ENCODE data around the gene ITGB1. TPM values are rescaled to one million over a fixed set of nuclear protein-coding genes. Genes with fewer than 3 reads are reported as not detected.
A peak's percentile ranks its signal among the peaks of the same experiment; 100 is the strongest.

ITGB1 gene
- total and polyA plus RNA-seq, 11 donors, result 150 to 1,693 (median 701) TPM

DNA sequence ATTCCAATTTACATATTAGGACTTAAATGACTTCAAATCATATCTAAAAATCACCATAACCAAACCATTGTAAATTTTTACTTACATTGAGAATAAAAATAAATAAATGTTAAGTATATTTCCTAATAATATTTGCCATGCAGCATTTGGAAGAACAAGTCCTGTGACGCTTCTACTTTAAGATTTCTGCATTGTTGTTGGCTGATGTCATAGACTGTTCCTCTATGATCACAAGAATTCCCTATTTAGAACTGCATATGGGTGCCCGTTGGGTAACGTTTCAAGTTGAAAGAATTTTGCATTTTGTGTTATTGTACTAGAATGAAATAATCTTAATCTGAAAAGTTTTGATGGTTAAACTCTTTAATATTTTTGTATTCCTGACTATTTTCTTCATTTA lies 5.1 kb upstream of the ITGB1 start:
- WGBS, 4 donors, result 5 to 11% (median 10%) methylated on average over 3 of the region's 3 CpGs
- Histone ChIP-seq H3K27me3 (no peaks in the 10 kb centered on the region), H3K36me3 (no peaks in the 10 kb centered on the region), H3K4me1 (peaks cover 0 to 52% (median 41%) of the 10 kb centered on the region in 12 donors), H3K9me3 (peaks cover 0 to 3% (median 0%) of the 10 kb centered on the region in 12 donors), H3K4me3 (peak overlapping the region in 2 of 12 donors; percentile 6 to 10), H3K27ac (peak overlapping the region; percentile 66 to 100 (median 84))
- DNase-seq, result no peak
- ATAC-seq, result peak in 1 of 4 donors; percentile 21
- intact Hi-C loops (cut with DNase I), result no loop called here
- TF ChIP-seq POLR2A (IDR thresholded peaks at IDR 0.05), result no peak
- TF ChIP-seq, protein P1, sequence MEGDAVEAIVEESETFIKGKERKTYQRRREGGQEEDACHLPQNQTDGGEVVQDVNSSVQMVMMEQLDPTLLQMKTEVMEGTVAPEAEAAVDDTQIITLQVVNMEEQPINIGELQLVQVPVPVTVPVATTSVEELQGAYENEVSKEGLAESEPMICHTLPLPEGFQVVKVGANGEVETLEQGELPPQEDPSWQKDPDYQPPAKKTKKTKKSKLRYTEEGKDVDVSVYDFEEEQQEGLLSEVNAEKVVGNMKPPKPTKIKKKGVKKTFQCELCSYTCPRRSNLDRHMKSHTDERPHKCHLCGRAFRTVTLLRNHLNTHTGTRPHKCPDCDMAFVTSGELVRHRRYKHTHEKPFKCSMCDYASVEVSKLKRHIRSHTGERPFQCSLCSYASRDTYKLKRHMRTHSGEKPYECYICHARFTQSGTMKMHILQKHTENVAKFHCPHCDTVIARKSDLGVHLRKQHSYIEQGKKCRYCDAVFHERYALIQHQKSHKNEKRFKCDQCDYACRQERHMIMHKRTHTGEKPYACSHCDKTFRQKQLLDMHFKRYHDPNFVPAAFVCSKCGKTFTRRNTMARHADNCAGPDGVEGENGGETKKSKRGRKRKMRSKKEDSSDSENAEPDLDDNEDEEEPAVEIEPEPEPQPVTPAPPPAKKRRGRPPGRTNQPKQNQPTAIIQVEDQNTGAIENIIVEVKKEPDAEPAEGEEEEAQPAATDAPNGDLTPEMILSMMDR (IDR thresholded peaks at IDR 0.05), result no peak

- intact Hi-C loops (cut with DNase I), result no loop called here
- TF ChIP-seq, protein P1 (IDR thresholded peaks at IDR 0.05), result no peak
- WGBS, 4 donors, result 25 to 35% (median 28%) methylated on average over 4 of the region's 4 CpGs
Measured at GRCh38 chr10:32962521-32962920, 4.5 kb upstream of the ITGB1 start.

GRCh38 chr10:32961895-32962369 lies 3.9 kb upstream of the ITGB1 start:
- intact Hi-C loops (cut with DNase I), result no loop called here
- ATAC-seq (peak; percentile 6 to 57 (median 20)), DNase-seq (no peak)
- Histone ChIP-seq H3K27ac (peak overlapping the region; percentile 66 to 100 (median 84)), H3K36me3 (no peaks in the 10 kb centered on the region), H3K4me3 (peak overlapping the region in 7 of 12 donors; percentile 0 to 17 (median 6)), H3K4me1 (peaks cover 0 to 53% (median 41%) of the 10 kb centered on the region in 12 donors), H3K27me3 (no peaks in the 10 kb centered on the region), H3K9me3 (peaks cover 0 to 3% (median 0%) of the 10 kb centered on the region in 12 donors)
- WGBS, 4 donors, result 31 to 41% (median 32%) methylated on average over 2 of the region's 2 CpGs
- peak in 1 of 2 donors; percentile 25 for TF ChIP-seq POLR2A (IDR thresholded peaks at IDR 0.05)
- TF ChIP-seq, protein P1 (IDR thresholded peaks at IDR 0.05), result peak in 1 of 12 donors; percentile 13

More at GRCh38 chr10:32962521-32962920, 4.5 kb upstream of the ITGB1 start:
- no peaks in the 10 kb centered on the region for H3K36me3 ChIP-seq
- H3K27me3 ChIP-seq, result no peaks in the 10 kb centered on the region
- peaks cover 0 to 3% (median 0%) of the 10 kb centered on the region in 12 donors for H3K9me3 ChIP-seq
- ATAC-seq, result no peak
- DNase-seq, result no peak
- peak overlapping the region in 7 of 12 donors; percentile 0 to 17 (median 6) for H3K4me3 ChIP-seq
- H3K4me1 ChIP-seq, result peaks cover 0 to 52% (median 41%) of the 10 kb centered on the region in 12 donors
- H3K27ac ChIP-seq, result peak overlapping the region; percentile 66 to 100 (median 84)

DNA sequence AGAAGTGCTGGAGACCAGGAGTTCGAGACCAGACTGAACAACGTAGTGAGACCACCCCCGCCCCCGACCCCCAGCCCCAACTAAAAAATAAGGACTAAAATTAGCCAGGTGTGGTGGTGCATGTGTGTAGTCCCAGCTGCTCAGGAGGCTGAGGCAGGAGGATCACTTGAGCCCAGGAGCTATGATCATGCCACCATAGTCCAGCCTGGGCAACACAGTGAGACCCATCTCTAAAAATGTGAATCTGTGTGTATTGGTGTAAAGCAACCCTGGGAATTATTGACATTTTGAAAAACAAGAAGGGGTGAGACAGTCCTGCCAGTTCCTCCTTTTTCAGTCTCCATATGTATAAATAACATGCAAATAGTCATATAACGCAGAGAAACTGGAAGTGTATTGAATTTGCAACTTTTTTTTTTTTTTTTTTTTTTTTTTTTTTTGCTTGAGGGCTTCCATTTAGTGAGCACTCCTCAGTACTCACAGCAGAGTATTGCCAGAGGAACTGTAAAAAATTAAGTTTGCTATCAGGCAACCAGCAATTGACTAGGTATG lies 3.4 kb upstream of the ITGB1 start:
- Histone ChIP-seq H3K9me3 (peaks cover 0 to 2% (median 0%) of the 10 kb centered on the region in 12 donors), H3K36me3 (no peaks in the 10 kb centered on the region), H3K4me1 (peaks cover 0 to 58% (median 43%) of the 10 kb centered on the region in 12 donors), H3K27ac (peak overlapping the region; percentile 66 to 100 (median 84)), H3K4me3 (peak overlapping the region in 4 of 12 donors; percentile 4 to 9 (median 6)), H3K27me3 (no peaks in the 10 kb centered on the region)
- ATAC-seq (no peak), DNase-seq (no peak)
- intact Hi-C loops (cut with DNase I), result no loop called here
- no peak for TF ChIP-seq POLR2A (IDR thresholded peaks at IDR 0.05)
- TF ChIP-seq, protein P1 (IDR thresholded peaks at IDR 0.05), result peak in 1 of 12 donors; percentile 7
- WGBS, 4 donors, result 84 to 93% (median 91%) methylated on average over 5 of the region's 5 CpGs

Measured in heart left ventricle (tissue), 16 donors.